Measurements from ENCODE around the gene PDZK1.
"Not testable (repeated sequence)": the region's sequence is repeated elsewhere in the genome, so short reads cannot be mapped to it uniquely, and the experiment has no call there.

PDZK1 gene

GRCh38 chr1:145643990-145644389 is 63.2 kb downstream of the PDZK1 start:
- not testable (repeated sequence) for DNase-seq

- not testable (repeated sequence) for DNase-seq
These were observed 65.3 kb downstream of the PDZK1 start for GRCh38 chr1:145641886-145642285.

DNA sequence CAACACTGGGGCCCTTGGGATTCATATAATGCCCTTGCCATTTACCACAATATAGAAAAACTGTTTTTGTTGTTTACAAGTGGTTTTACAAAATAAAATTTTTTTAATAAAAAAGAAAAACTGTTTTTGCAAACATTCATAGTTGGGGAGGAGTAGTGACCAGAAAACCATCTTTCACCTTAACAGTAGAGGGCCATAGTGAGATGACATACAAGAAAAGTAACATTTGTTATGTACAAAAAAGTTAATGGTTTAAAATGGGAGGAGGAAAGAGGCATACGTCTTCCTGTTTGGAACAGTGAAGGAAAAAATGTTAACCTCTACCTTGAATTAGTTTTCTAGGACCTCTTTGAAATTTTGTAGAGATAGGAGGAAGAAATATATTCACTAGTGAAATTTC is 70.9 kb downstream of the PDZK1 start:
- DNase-seq, result not testable (repeated sequence)

DNA sequence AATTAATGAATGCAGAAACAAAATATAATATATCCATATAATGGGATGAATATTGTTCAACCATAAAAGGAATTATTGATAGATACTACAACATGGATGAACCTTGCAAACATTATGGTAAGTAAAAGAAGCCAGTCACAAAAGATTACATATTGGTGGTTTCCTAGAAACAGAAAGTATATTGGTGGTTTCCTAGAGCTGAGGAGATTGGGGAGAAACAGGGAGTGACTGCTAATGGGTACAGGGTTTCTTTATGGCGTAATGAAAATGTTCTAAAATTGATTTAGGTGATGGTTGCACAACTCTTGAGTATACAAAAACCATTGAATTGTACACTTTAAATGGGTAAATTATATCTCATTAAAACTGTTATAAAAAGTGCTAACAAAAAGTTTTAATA is 85.0 kb downstream of the PDZK1 start:
- DNase-seq, result not testable (repeated sequence)

Data from activated T-cell treated with anti-CD3 and anti-CD28 coated beads, Interleukin-2, amount 50 U/mL, for 1 hour (primary cell).